Activated effector memory CD4-positive, alpha-beta T cell treated with anti-CD3 and anti-CD28 coated beads, Interleukin-2, amount 50 U/mL, for 16 hours (primary cell): Measurements from ENCODE around the gene WWOX.

ENCODE experiments used
- DNase-seq: peaks from one replicate; pipeline ENCODE4 v3.0.0-alpha.2; 2020

Gene WWOX

GRCh38 chr16:78147911-78148401 lies 48.5 kb downstream of the WWOX start:
- no peak for DNase-seq

DNA sequence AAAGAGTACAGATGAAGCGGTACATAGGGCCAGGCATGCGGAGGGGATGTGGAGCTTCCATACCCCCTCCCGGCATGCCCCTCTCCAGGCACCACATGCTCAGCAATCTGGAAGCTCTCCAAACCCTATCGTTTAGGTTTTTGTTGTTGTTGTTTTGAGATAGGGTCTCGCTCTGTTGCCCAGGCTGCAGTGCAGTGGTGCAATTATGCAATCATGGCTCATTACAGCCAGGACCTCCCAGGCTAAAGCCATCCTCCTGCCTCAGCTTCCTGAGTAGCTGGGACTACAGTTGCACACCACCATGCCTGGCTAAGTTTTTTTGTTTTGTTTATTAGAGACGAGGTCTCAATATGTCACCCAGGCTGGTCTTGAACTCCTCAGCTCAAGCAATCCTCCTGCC lies 50.8 kb downstream of the WWOX start:
- no peak for DNase-seq

- no peak for DNase-seq
Observed at GRCh38 chr16:78154729-78155461, 55.4 kb downstream of the WWOX start.

- DNase-seq = no peak
Observed at GRCh38 chr16:78155791-78156345, 56.4 kb downstream of the WWOX start.

- DNase-seq = no peak
Observed at GRCh38 chr16:78161023-78161729, 61.7 kb downstream of the WWOX start.

- DNase-seq = no peak
Observed at GRCh38 chr16:78163772-78164670, 64.6 kb downstream of the WWOX start.

DNA sequence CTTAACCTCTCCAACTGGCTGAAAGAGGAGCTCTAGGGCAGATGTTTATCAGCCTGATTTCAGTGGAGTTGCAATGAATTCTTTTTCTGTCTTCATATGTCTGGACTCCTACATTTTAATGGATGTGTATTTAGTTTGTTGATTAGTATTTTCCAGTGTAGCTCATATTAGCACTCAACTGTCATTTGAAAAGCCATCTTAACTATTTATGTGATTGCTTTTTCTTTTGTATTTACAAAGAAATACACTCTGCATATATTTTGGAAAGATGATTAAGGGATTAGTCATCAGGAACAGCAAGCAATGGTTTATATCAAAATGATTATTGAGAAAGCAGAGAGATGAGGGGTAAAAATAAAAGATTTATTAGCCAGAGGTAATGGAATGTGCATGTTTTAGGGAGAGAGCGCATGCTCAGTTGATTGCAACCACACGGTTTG lies 71.1 kb downstream of the WWOX start:
- DNase-seq = no peak

GRCh38 chr16:78175287-78175686 lies 75.8 kb downstream of the WWOX start:
- DNase-seq = no peak

GRCh38 chr16:78176435-78176834 lies 77.0 kb downstream of the WWOX start:
- no peak for DNase-seq

GRCh38 chr16:78177218-78177617 lies 77.8 kb downstream of the WWOX start:
- no peak for DNase-seq

- no peak for DNase-seq
Observed at GRCh38 chr16:78177987-78178386, 78.5 kb downstream of the WWOX start.

DNA sequence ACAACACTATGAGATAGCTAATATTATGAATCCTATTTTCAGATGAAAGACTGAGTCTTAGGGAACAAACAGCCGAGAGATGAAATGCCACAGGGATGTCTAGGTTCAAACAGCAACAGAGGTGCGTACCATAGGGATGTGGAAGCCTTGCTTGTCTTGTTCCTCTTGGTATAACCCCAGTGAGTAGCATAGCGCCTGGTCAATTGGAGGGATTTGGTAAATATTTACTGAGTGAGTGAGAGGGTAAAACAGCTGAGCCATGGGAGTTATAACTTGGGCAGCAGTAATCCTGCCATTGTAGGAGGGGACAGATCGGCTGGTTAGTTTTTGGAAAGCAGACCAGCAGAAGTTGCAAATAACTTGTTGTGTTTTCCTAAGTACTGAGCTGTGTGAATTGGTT lies 80.2 kb downstream of the WWOX start:
- DNase-seq = no peak

- no peak for DNase-seq
Observed at GRCh38 chr16:78180349-78180748, 80.9 kb downstream of the WWOX start.

GRCh38 chr16:78183437-78184237 lies 84.2 kb downstream of the WWOX start:
- no peak for DNase-seq

DNA sequence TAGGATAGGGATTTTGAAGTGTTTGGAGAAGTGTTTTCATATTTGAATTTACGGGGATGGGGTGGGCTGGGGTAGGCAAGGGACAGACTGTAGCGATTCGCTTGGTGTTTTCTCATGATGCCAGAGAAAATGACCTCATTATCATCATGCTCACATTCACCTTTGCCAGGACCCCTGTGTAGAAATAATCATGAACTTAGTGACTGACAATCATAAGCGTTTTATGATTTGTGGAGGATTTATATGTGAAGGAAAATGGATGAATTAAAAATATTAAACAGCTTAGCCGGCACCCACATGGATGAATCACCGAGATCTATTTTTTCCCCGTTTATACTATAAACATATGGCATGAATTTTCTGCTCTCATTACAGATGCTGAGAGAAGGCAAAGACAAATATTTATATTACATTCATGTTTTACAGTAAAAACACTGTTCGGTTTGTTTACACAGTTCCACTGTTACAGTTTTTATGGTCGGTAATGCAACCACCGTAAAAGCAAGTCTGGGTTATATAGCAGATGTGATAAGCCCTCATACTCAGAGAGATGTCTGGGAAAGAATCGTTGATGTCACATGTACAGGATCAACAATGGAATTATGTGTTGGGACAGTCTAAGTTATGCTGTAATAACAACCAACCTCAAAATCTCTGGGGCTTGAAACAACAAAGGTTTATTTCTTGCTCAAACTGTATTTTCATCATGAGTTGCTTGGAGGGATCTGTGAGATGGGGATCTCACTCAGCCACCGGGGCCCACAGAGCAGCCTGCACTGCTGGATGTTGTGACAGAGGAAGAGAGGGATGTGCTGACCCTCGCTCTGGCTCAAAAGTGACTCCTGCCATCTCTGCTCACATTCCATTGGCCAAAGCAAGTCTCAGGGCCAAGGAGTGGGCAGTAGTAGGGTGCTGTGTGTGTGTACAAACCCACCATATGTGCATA lies 85.1 kb downstream of the WWOX start:
- no peak for DNase-seq

- no peak for DNase-seq
Observed at GRCh38 chr16:78189121-78189520, 89.7 kb downstream of the WWOX start.

DNA sequence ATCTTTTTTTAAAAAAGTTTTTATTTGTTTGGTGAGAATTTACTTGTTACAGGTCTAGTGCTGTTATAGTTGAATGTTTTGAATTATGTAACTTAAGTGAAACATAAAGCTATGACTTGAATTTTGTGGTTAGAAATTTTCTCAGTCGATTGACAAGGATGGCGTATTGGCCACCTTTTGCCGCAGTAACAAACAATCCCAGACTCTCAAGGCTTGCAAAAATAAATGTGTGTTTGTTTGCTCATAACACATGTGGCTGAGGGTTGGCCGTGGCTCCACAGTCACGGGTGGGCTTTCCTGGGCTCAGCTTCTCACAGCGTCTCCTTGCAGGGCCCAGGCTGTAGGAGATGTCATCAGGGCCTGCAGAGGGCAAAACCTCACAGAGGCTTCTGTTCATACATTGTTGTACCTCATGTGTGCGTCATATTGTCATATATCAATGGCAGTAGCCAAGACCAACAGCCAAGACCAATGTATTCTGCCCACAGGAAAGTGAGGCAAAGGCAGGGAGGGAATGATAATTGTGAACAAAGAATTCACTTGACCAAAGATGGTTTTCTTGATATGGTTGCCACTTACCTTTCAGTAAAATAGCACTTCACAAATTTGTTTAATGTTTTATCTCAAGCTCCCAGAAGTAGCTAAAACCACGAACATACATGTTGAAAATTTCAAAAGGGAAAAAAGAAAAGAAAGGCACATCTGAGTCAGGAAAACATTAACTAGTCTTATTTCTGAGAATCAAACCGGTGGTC lies 93.5 kb downstream of the WWOX start:
- no peak for DNase-seq

GRCh38 chr16:78194948-78195347 lies 95.5 kb downstream of the WWOX start:
- no peak for DNase-seq

DNA sequence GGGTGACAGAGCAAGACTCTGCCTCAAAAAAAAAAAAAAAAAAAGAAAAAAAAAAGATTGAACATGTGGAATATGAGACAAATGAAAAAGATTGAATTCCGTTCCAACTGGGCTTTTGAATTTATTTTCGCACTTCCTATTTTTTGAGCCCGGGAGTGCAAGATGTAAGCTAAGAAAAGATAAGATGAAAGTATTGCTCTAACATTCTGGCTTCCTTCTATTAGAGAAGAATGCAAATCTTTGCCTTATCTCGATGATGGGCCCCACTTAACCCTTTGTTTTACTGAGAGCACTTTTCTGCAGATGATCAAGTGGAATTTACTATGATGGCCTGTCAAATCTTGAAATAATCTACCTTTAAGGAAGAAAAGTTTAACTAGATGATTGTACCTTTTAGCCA lies 96.3 kb downstream of the WWOX start:
- no peak for DNase-seq

DNA sequence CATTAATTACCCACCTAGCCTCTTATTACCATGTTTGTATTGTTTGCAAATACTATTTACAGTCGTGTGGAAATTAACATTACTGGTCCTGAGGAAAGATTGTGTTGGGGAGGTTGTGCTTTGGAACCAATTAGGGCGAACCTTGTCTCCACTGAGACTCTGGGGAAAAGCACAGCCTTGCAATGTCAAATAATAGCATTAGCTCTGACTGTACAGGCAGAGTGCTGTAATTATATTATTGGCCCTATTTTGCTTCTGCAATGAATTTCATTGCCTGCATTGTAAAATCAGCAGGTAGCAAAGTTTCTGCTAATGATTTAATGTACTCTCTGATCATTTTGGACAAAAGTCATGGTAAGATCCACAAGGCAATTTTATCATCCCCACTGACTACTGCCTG lies 97.0 kb downstream of the WWOX start:
- no peak for DNase-seq
